H1 (cell line): ENCODE measurements around the gene DDX11.
"Not testable (repeated sequence)": the region's sequence is repeated elsewhere in the genome, so short reads cannot be mapped to it uniquely, and the experiment has no call there.

Experiments
- CEBPB ChIP-seq: IDR thresholded peaks from 2 replicates; pipeline ENCODE4 v1.6.1; 2012; ENCODE audit warnings: low read depth, low read length
- CHD7 ChIP-seq: fragments of 300-600 bp; sonication (generic); IDR thresholded peaks from 2 replicates; pipeline ENCODE4 v1.7.1; 2012; ENCODE audit warnings: low read length, moderate library complexity, mild to moderate bottlenecking, inconsistent platforms; ENCODE audit not compliant: insufficient replicate concordance
- CTCF ChIP-seq, 3 experiments: IDR thresholded peaks; 1 replicate in 2 of 3; 2 replicates in 1 of 3; pipeline versions ENCODE4 v1.5.1 to v1.6.1; 2011; ENCODE audit warnings: low read length in 3 of 3, mild to moderate bottlenecking in 3 of 3, inconsistent platforms in 2 of 3, low read depth in 1 of 3, moderate library complexity in 1 of 3; ENCODE audit not compliant: insufficient read depth in 1 of 3; ENCODE audit errors: control extremely low read depth in 1 of 3
- EGR1 ChIP-seq: IDR thresholded peaks from 2 replicates; pipeline ENCODE4 v1.6.1; 2011; ENCODE audit warnings: low read depth, low read length, borderline replicate concordance
- POLR2A ChIP-seq, 2 experiments: IDR thresholded peaks; 1 replicate in 1 of 2; 2 replicates in 1 of 2; pipeline ENCODE4 v1.6.1; 2011; ENCODE audit warnings: low read depth in 2 of 2, low read length in 2 of 2, mild to moderate bottlenecking in 2 of 2; ENCODE audit errors: control extremely low read depth in 1 of 2
- POLR2AphosphoS5 ChIP-seq: IDR thresholded peaks from 2 replicates; pipeline ENCODE4 v1.6.1; 2011; ENCODE audit warnings: low read depth, low read length
- RAD21 ChIP-seq, 2 experiments: IDR thresholded peaks in 1 of 2; conservative IDR thresholded peaks in 1 of 2; 2 replicates each; pipeline ENCODE4 v1.6.1; 2011; ENCODE audit warnings: low read depth in 2 of 2, low read length in 2 of 2, improper control_type of control experiment in 1 of 2, inconsistent platforms in 1 of 2, mild to moderate bottlenecking in 1 of 2, moderate library complexity in 1 of 2
- RNF2 ChIP-seq: fragments of 200-900, 300-1000 bp; sonication (generic); IDR thresholded peaks from 2 replicates; pipeline ENCODE4 v1.7.1; 2016; ENCODE audit warnings: borderline replicate concordance, low read depth, mild to moderate bottlenecking, antibody characterized with exemption, low read length; ENCODE audit not compliant: poor library complexity, severe bottlenecking; ENCODE audit errors: missing control alignments
- YY1 ChIP-seq: IDR thresholded peaks from 2 replicates; pipeline ENCODE4 v1.6.1; 2011; ENCODE audit warnings: low read depth, mild to moderate bottlenecking, low read length
- ZNF274 ChIP-seq: IDR thresholded peaks from 2 replicates; pipeline ENCODE4 v1.7.0; 2012; ENCODE audit warnings: low read length, borderline replicate concordance; ENCODE audit errors: extremely low read depth

DNA sequence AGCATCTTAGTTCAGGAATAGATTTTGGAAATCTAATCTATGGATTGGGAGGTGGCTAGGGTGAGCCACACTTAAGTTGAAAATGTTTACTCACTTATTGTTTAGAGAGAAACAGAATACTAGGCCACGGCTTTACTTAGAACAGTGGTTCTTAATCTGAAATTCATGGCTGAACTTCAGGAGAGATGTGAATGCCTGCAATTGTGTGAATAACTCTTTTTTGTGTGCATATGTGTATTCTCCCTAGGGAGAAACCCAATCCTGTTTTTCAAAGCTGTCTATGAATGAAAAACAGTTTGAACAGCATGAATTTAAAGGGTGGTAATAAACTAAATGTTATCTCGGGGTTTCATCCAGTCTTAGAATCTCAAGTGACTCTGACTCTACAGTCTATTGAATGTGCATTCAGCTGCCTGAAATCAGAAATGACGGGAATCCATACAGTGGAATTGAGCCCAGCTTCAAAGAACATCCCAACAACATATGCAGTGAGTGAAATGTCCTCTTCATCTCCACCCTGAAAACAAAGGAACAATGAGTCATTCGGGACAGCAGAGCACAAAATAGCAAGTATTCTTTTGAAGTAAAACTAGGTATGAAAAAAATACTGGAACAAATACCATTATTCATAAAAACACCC is 53.7 kb downstream of the DDX11 start:
- TF ChIP-seq CEBPB; POLR2A (IDR thresholded peaks at IDR 0.05; ENCODE audit: control extremely low read depth in 1 of 2, low read depth in 2 of 2, low read length in 2 of 2); RNF2; POLR2AphosphoS5; ZNF274; CHD7; EGR1; CTCF (IDR thresholded peaks at IDR 0.05; ENCODE audit: control extremely low read depth in 1 of 3, insufficient read depth in 1 of 3, low read depth in 1 of 3, low read length in 3 of 3); YY1; RAD21 (IDR thresholded peaks at IDR 0.05 in 1 of 2, conservative IDR thresholded peaks at IDR 0.05 in 1 of 2; ENCODE audit: low read depth in 2 of 2, low read length in 2 of 2): not testable (repeated sequence)
